ENCODE data around the gene CYP4Z1. TPM values are rescaled to one million over a fixed set of nuclear protein-coding genes. Genes with fewer than 3 reads are reported as not detected.
"Not testable (repeated sequence)": the region's sequence is repeated elsewhere in the genome, so short reads cannot be mapped to it uniquely, and the experiment has no call there.

CYP4Z1 gene
- total RNA-seq, 1 donor from 2014 or later = not detected

GRCh38 chr1:47031059-47031458, 36.0 kb upstream of the CYP4Z1 start:
- no peaks in the 10 kb centered on the region for H3K36me3 ChIP-seq (ENCODE audit: control insufficient read depth, insufficient read depth, low read length)
- no peak overlapping the region for H3K4me3 ChIP-seq (ENCODE audit: low read depth, low read length)
- DNase-seq (ENCODE audit: low read depth) = peak; percentile 14
- no peak for TF ChIP-seq CTCF (IDR thresholded peaks at IDR 0.05; ENCODE audit: insufficient read depth, low read length, poor library complexity, severe bottlenecking)
- H3K27me3 ChIP-seq (ENCODE audit: control insufficient read depth, insufficient read depth, low read length) = peaks cover 2% of the 10 kb centered on the region

- no peak for TF ChIP-seq CTCF (IDR thresholded peaks at IDR 0.05; ENCODE audit: insufficient read depth, low read length, poor library complexity, severe bottlenecking)
- no peaks in the 10 kb centered on the region for H3K36me3 ChIP-seq (ENCODE audit: control insufficient read depth, insufficient read depth, low read length)
- H3K4me3 ChIP-seq (ENCODE audit: low read depth, low read length) = no peak overlapping the region
- no peak for DNase-seq (ENCODE audit: low read depth)
- peaks cover 2% of the 10 kb centered on the region for H3K27me3 ChIP-seq (ENCODE audit: control insufficient read depth, insufficient read depth, low read length)
These were observed 35.4 kb upstream of the CYP4Z1 start for GRCh38 chr1:47031585-47031984.

GRCh38 chr1:47036764-47037163, 30.3 kb upstream of the CYP4Z1 start:
- Histone ChIP-seq H3K36me3 (ENCODE audit: control insufficient read depth, insufficient read depth, low read length) (no peaks in the 10 kb centered on the region), H3K4me3 (ENCODE audit: low read depth, low read length) (no peak overlapping the region), H3K27me3 (ENCODE audit: control insufficient read depth, insufficient read depth, low read length) (peaks cover 2% of the 10 kb centered on the region)
- no peak for TF ChIP-seq CTCF (IDR thresholded peaks at IDR 0.05; ENCODE audit: insufficient read depth, low read length, poor library complexity, severe bottlenecking)
- DNase-seq (ENCODE audit: low read depth) = no peak

- no peak for DNase-seq (ENCODE audit: low read depth)
- TF ChIP-seq CTCF (IDR thresholded peaks at IDR 0.05; ENCODE audit: insufficient read depth, low read length, poor library complexity, severe bottlenecking) = no peak
- Histone ChIP-seq H3K4me3 (ENCODE audit: low read depth, low read length) (no peak overlapping the region), H3K36me3 (ENCODE audit: control insufficient read depth, insufficient read depth, low read length) (no peaks in the 10 kb centered on the region), H3K27me3 (ENCODE audit: control insufficient read depth, insufficient read depth, low read length) (no peaks in the 10 kb centered on the region)
These were observed 7.7 kb upstream of the CYP4Z1 start for GRCh38 chr1:47059376-47059775.

GRCh38 chr1:47069080-47069479, 2.0 kb downstream of the CYP4Z1 start:
- H3K36me3 ChIP-seq (ENCODE audit: control insufficient read depth, insufficient read depth, low read length); H3K27me3 ChIP-seq (ENCODE audit: control insufficient read depth, insufficient read depth, low read length); H3K4me3 ChIP-seq (ENCODE audit: low read depth, low read length); DNase-seq (ENCODE audit: low read depth): not testable (repeated sequence)

GRCh38 chr1:47069509-47069908, 2.5 kb downstream of the CYP4Z1 start:
- not testable (repeated sequence) for H3K36me3 ChIP-seq (ENCODE audit: control insufficient read depth, insufficient read depth, low read length); H3K27me3 ChIP-seq (ENCODE audit: control insufficient read depth, insufficient read depth, low read length); DNase-seq (ENCODE audit: low read depth); H3K4me3 ChIP-seq (ENCODE audit: low read depth, low read length)

- not testable (repeated sequence) for H3K27me3 ChIP-seq (ENCODE audit: control insufficient read depth, insufficient read depth, low read length); DNase-seq (ENCODE audit: low read depth); H3K36me3 ChIP-seq (ENCODE audit: control insufficient read depth, insufficient read depth, low read length); H3K4me3 ChIP-seq (ENCODE audit: low read depth, low read length)
These were observed 22.3 kb downstream of the CYP4Z1 start for GRCh38 chr1:47089356-47089755.
